IPS-20b (cell line): ENCODE results near the gene PRDX3.
"Not testable (repeated sequence)": the region's sequence is repeated elsewhere in the genome, so short reads cannot be mapped to it uniquely, and the experiment has no call there.

Experiments
- H3K27ac ChIP-seq: one replicate; pipeline ENCODE4 v1.5.1; 2013; ENCODE audit warnings: low read length
- H3K27me3 ChIP-seq: 2 replicates; pipeline ENCODE4 v1.6.1; 2013; ENCODE audit warnings: mild to moderate bottlenecking, low read length, inconsistent platforms; ENCODE audit not compliant: insufficient read depth
- H3K36me3 ChIP-seq: 2 replicates; pipeline ENCODE4 v1.6.1; 2013; ENCODE audit warnings: low read depth, mild to moderate bottlenecking, inconsistent platforms, low read length, moderate library complexity; ENCODE audit not compliant: insufficient read depth
- H3K4me1 ChIP-seq: 2 replicates; pipeline ENCODE4 v1.6.1; 2013; ENCODE audit warnings: mild to moderate bottlenecking, control low read depth, inconsistent platforms, low read length, moderate library complexity; ENCODE audit not compliant: insufficient read depth
- H3K4me3 ChIP-seq: 2 replicates; pipeline ENCODE4 v1.5.1; 2013; ENCODE audit warnings: mild to moderate bottlenecking, low read length, inconsistent platforms
- H3K9ac ChIP-seq: 2 replicates; pipeline ENCODE4 v1.6.1; 2013; ENCODE audit warnings: low read depth, mild to moderate bottlenecking, inconsistent platforms, low read length, moderate library complexity
- H3K9me3 ChIP-seq: 2 replicates; pipeline ENCODE4 v1.6.1; 2013; ENCODE audit warnings: mild to moderate bottlenecking, low read depth, low read length, inconsistent platforms; ENCODE audit not compliant: insufficient read depth

PRDX3 gene

DNA sequence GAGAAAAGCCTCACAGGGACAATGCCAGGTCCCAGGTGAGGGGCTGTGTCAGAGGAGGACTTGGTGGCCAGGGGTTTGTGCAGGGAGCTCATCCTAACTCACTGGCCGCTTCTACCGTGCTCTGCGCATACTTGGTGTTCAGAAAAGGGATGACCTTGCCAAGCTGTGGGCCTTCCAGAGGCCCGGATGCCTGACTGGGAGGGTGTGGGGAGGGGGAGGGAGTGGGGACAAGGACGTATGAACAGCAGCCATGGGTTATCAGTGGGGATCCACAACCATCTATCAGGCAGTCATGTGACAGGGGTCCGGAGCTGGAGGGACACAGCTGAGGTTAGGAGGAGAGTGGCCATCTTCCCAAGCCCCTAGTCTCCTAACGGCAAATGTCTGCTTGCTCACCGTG lies 19.3 kb downstream of the PRDX3 start:
- no peaks in the 10 kb centered on the region; the same call in 1 of the 2 replicates for H3K4me1 ChIP-seq
- no peaks in the 10 kb centered on the region for H3K9me3 ChIP-seq
- no peaks in the 10 kb centered on the region for H3K27me3 ChIP-seq
- peaks cover 50% of the 10 kb centered on the region for H3K36me3 ChIP-seq
- H3K9ac ChIP-seq, result no peak overlapping the region
- H3K27ac ChIP-seq, result no peak overlapping the region
- no peak overlapping the region for H3K4me3 ChIP-seq

DNA sequence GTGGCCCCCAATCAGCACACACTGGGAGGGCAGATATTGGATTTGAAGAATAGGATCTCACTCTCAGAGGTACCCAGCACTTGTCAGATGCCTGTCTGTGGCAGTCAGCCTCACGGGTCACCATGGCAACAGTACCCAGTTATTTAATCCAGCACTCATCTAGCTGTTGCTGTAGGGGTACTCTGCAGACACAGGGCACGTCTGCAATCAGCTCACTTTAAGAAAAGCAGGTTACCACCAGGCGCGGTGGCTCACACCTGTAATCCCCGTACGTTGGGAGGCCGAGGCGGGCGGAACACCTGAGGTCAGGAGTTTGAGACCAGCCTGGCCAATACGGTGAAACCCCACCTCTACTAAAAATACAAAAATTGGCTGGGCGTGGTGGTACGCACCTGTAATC lies 25.0 kb downstream of the PRDX3 start:
- Histone ChIP-seq H3K27me3 (no peaks in the 10 kb centered on the region), H3K9ac (no peak overlapping the region), H3K36me3 (peaks cover 51% of the 10 kb centered on the region), H3K4me1 (no peaks in the 10 kb centered on the region), H3K9me3 (no peaks in the 10 kb centered on the region), H3K4me3 (no peak overlapping the region), H3K27ac (no peak overlapping the region)

DNA sequence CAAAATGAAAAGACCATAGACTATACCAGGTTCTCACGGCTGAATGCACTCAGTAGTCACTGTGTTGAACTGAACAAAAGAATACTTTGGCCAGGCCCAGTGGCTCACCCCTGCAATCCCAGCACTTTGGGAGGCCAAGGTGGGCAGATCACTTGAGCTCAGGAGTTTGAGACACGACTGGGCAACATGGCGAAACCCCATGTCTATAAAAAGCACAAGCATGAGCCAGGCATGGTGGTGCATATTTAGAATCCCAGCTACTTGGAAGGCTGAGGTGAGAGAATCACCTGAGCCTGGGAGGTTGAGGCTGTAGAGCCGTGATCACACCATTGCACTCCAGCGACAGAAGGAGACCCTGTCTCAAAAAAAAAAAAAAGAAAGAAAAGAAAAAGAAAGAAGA lies 25.6 kb downstream of the PRDX3 start:
- H3K36me3 ChIP-seq, result peaks cover 50% of the 10 kb centered on the region
- no peak overlapping the region for H3K27ac ChIP-seq
- no peak overlapping the region for H3K9ac ChIP-seq
- no peak overlapping the region for H3K4me3 ChIP-seq
- no peaks in the 10 kb centered on the region for H3K9me3 ChIP-seq
- no peaks in the 10 kb centered on the region for H3K4me1 ChIP-seq
- H3K27me3 ChIP-seq, result no peaks in the 10 kb centered on the region

DNA sequence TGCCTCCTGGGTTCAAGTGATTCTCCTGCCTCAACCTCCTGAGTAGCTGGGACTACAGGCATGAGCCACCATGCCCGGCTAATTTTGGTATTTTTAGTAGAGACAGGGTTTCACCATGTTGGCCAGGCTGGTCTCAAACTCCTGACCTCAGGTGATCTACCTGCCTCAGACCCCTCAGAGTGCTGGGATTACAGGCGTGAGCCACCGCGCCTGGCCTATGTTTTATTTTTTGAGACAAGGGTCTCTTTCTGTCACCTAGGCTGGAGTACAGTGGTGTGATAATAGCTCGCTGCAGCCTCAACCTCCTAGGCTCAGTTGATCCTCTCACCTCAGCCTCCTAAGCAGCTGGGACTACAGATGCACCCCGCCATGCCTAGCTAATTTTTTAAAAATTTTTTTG lies 27.0 kb downstream of the PRDX3 start:
- not testable (repeated sequence) for H3K9me3 ChIP-seq, H3K27ac ChIP-seq, H3K27me3 ChIP-seq, H3K4me1 ChIP-seq, H3K9ac ChIP-seq, H3K4me3 ChIP-seq
- peaks cover 46% of the 10 kb centered on the region for H3K36me3 ChIP-seq

DNA sequence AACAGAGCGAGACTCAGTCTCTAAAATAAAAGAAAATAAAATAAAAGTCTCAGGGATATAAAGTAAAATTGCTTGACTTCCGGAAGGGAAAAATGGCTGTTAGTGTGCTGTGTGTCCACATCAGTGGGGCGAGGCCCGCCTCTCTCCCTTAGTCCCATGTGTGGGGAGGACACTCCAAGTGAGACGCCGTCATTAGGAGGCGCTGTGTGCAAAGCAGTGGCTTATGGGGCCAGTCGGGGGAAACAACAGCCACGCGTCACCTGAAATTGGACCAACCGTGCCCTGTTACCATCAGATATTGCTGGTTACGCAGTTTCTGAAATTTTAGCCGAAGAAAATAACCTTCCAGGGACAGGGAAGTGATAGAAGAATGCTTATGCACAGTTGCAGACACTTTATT lies 28.9 kb downstream of the PRDX3 start:
- H3K27ac ChIP-seq, result no peak overlapping the region
- H3K36me3 ChIP-seq, result peaks cover 31% of the 10 kb centered on the region
- no peaks in the 10 kb centered on the region for H3K27me3 ChIP-seq
- no peaks in the 10 kb centered on the region for H3K4me1 ChIP-seq
- H3K4me3 ChIP-seq, result no peak overlapping the region
- no peaks in the 10 kb centered on the region for H3K9me3 ChIP-seq
- no peak overlapping the region for H3K9ac ChIP-seq

DNA sequence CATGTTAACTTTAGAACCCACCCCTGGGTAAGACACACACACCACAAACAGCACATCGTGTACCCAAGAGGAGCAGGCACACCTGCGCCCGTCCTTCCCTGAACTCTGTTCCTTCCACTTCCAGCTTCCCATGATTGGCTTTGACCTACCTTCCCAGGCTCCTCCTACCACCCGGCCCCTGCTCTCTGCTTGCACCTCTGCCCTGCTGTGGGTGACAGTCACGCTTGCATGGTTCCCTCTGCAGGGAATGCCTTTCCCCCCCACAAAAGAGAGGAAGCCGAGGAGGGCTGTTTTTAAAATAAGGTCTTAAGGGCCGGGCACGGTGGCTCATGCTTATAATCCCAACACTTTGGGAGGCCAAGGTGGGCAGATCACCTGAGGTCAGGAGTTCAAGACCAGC lies 29.5 kb downstream of the PRDX3 start:
- H3K27me3 ChIP-seq, result no peaks in the 10 kb centered on the region
- H3K9ac ChIP-seq, result no peak overlapping the region
- no peaks in the 10 kb centered on the region for H3K4me1 ChIP-seq
- no peak overlapping the region for H3K27ac ChIP-seq
- peaks cover 27% of the 10 kb centered on the region for H3K36me3 ChIP-seq
- no peaks in the 10 kb centered on the region for H3K9me3 ChIP-seq
- no peak overlapping the region for H3K4me3 ChIP-seq

DNA sequence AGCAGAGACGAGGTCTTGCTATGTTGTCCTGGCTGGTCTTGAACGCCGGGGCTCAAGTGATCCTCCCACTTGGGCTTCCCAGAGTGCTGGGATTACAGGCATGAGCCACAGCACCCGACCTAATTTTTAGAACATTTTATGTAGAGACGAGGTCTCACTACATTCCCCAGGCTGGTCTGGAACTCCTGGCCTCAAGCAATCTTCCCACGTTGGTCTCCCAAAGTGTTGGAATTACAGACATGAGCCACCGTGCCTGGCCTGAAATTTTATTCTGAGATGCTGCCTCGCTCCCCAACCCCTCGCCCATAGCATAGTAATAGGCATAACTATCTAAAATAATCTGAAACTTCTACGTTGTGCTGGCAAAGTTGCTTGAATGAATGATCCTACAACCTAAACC lies 35.0 kb downstream of the PRDX3 start:
- Histone ChIP-seq H3K27me3 (no peaks in the 10 kb centered on the region), H3K36me3 (peaks cover 5% of the 10 kb centered on the region; the same call in 1 of the 2 replicates), H3K9ac (no peak overlapping the region), H3K9me3 (no peaks in the 10 kb centered on the region), H3K4me3 (no peak overlapping the region), H3K4me1 (no peaks in the 10 kb centered on the region), H3K27ac (no peak overlapping the region)

DNA sequence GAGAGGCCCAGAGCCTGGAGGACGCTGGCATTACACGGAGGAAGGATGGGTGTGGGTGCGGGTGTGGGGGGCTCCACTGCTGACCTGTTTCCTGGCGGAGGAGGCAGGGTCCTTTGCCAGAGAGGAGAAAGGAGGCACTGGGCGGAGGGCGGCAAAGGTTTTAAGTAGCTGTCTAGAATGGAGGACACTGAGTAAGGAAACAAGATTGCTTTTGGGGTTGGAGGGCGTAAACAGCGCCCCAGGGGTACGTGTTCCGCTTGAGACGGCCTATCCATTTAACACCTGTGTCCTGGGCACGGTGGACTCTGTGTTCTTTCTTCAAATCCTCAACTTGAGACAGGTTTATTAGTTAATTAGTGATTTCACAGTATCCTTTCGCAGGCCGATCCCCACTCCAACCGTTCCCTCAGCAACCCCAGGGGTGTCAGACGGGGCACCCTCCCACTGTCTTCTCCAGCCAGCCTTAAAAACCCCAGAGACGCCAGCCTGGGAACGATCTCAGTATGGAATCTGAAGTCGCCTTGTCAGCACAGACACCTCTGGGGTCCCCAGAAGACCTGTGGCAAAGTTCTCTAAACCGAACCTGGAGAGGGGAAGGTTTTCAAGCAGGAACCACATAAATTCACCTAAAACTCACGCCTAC lies 37.9 kb downstream of the PRDX3 start:
- Histone ChIP-seq H3K27me3 (no peaks in the 10 kb centered on the region), H3K4me3 (no peak overlapping the region), H3K36me3 (peaks cover 7% of the 10 kb centered on the region), H3K9me3 (no peaks in the 10 kb centered on the region), H3K27ac (no peak overlapping the region), H3K4me1 (no peaks in the 10 kb centered on the region), H3K9ac (no peak overlapping the region)

DNA sequence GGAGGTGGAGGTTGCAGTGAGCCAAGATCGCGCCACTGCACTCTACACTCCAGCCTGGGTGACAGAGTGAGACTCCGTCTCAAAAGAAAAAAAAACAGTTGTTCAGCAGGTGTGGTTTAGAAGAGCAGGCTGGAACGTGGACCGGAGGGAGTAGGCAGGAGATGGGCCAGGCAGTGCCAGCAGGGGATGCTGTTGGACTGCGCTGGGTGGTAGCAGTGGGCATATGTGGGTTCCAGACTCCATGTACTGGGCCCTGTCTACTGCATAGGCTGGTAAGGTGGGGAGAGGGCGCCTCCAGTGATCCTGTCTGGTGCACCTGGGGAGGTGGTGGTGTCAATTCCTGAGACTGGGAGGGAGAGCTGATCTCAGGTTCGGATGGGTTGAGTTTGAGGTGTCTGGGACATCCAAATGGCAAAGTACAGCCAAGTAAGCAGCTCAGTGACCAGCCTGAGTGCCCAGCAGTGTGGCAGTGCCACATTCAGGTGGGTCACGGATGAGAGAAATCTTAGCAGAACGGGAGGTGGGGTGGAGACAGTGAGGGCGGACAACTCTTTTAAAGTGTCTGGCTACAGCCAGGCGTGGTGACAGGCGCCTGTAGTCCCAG lies 39.0 kb downstream of the PRDX3 start:
- Histone ChIP-seq H3K36me3 (peaks cover 14% of the 10 kb centered on the region), H3K9me3 (no peaks in the 10 kb centered on the region), H3K9ac (no peak overlapping the region), H3K4me1 (no peaks in the 10 kb centered on the region), H3K4me3 (no peak overlapping the region), H3K27me3 (no peaks in the 10 kb centered on the region), H3K27ac (no peak overlapping the region)

DNA sequence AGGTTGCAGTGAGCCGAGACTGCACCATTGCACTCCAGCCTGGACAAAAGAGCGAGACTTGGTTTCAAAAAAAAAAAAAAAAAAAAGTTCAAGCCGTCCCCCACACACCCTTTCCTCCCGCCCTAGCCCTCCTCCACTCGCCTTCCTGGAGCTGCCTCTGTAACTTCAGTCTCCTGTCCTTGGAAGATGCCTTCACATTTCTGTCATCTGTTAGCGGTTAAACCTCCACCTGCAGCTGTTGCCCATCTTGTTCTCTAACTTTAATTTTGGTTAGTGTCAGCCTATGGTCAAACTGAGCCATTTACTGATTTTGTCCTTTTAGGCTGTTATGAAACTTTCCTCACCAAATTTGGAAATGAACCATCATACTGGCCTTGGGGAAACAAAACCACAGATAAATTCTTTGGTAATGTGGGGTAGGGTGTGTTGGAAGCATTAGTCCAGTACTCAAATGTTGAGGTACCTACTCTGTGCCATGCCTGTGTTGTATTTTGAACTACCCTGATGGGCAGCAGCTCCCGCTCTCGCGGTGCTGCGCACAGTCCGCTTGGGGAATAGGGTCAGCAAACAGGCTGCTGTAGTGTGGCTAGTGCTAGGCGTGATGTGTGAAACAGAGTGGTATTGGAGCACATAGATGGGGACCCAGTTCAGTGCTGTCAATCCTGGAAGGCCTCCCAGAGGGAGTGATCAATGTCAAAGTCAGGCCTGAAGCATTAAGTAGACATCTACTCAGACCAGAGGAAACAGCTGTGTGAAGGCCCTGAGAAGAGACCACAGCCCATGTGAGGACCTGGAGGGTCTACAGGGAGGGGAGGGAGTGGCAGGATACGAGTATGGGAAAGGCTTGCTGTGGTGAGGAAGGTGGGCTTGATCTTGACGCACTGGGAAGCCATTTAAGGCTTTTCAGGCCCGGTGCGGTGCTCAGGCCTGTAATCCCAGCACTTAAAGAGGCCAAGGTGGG lies 40.0 kb downstream of the PRDX3 start:
- Histone ChIP-seq H3K27me3 (no peaks in the 10 kb centered on the region), H3K9me3 (no peaks in the 10 kb centered on the region), H3K4me3 (no peak overlapping the region), H3K9ac (no peak overlapping the region), H3K4me1 (no peaks in the 10 kb centered on the region), H3K27ac (no peak overlapping the region), H3K36me3 (peaks cover 20% of the 10 kb centered on the region)

DNA sequence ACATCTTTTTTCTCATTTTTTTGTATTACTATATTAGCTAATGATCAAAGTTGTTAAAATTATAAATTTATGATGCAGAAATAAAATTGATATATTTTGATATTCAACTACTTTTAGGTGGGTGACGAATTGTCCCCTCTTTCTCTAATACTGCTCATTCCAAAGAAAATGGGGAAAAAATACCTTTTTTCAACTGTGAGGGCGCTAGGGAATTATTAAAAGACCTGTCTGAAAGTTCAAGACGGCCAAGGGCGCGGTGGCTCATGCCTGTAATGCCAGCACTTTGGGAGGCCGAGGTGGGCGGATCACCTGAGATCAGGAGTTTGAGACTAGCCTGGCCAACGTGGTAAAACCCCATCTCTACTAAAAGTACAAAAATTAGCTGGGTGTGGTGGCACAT lies 40.7 kb downstream of the PRDX3 start:
- H3K27ac ChIP-seq, H3K27me3 ChIP-seq, H3K9me3 ChIP-seq: not testable (repeated sequence)

DNA sequence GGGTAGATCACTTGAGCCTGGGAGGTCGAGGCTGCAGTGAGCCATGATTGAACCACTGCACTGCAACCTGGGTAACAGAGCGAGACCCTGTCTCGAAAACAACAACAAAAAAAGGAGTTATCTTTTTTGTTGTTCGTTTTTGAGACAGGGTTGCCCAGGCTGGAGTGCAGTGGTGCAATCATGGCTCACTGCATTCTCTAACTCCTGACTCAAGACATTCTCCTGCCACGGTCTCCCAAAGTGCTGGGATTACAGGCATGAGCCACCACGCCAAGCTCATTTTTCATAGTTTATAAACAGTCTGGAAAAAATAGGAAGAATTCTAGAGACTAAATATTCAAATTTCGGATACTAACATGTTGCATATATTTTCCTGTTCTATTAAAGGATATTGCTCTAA lies 42.5 kb downstream of the PRDX3 start:
- Histone ChIP-seq H3K9ac (no peak overlapping the region), H3K4me1 (no peaks in the 10 kb centered on the region), H3K4me3 (no peak overlapping the region), H3K9me3 (no peaks in the 10 kb centered on the region), H3K27ac (no peak overlapping the region), H3K36me3 (peaks cover 43% of the 10 kb centered on the region), H3K27me3 (no peaks in the 10 kb centered on the region)

More for the DNA sequence above, 40.7 kb downstream of the PRDX3 start:
- not testable (repeated sequence) for H3K9ac ChIP-seq, H3K4me1 ChIP-seq, H3K4me3 ChIP-seq
- peaks cover 27% of the 10 kb centered on the region for H3K36me3 ChIP-seq
